SKM-1 treated with dmso at 0.1 percent for 144 hours (cell line): Measurements from ENCODE around the gene CLPX.
"Not testable (repeated sequence)": the region's sequence is repeated elsewhere in the genome, so short reads cannot be mapped to it uniquely, and the experiment has no call there.

Experiments
- DNase-seq: peaks from one replicate; lab custom pipeline; 2025; ENCODE audit not compliant: unreplicated experiment; lab: John Stamatoyannopoulos, UW

The CLPX gene

DNA sequence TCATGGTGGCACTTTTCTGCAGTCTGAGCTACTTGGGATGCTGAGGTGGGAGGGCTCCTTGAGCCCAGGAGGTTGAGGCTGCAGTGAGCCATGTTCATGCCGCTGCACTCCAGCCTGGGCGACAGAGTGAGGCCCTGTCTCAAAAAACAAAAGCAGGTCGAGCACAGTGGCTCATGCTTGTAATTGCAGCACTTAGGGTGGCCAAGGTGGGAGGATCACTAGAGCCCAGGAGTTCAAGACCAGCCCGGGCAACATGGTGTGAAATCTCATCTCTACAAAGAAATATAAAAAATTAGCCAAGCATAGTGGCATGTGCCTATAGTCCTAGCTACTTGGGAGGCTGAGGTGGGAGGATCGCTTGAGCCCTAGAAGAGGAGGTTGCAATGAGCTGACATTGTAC, 80.1 kb downstream of the CLPX start:
- no peak for DNase-seq

DNA sequence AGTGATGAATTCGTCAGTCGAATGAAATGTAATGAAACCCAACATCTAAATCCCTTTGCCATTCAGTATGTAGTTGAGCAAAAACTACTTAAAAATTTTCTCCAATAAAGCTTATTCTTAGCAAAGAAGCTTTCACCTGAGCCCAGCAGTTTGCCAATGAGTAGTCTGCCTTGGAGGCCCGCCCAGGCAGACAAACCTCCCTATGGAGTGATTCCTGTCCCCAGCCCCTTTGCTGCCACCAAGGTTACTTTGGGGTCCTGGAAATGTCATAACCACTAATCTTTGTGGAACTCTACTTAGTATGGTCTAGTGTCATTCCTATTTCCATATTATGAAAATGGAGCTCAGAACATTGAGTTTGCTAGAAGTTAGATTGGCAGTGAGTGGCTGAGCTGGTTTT, 82.2 kb downstream of the CLPX start:
- DNase-seq: no peak

DNA sequence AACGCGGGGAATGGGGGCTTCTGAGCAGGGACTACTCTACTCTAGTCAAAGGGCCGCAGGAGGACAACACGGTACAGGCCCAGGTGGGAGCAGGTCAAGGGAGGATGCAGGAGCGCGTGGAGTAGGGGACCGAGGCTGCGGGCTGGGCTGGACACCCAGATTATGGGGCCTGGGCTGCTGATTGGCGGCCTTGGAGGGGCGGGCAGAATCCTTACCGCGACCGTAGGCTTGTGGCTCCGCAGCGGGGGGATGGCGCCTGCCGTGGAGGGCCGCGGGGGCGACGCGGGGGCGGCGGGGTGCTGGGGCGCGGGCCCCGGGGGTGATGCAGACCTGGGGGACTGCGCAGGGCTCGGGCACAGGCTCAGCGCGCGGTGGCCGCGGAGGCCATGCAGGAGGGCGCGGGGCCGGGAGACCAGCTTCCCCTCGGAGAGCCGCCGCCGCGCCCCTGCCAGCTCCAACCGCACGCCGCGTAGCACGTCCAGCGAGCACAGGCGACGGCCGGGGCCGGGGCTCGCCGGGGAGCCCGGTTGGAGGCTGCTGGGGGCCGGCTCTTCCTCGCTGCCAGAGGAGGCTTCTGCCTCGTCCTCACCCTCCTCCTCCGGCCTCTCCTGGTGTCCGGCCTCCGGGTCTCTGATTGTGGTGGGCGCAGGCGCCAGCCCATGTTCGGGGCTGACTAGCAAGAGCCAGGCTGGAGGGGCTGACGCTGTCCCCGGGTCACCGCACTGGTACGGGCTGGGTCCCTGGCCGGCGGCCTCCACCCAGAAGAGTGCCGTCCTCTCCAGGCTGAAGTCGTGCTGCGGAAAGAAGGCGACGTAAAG, 83.0 kb downstream of the CLPX start:
- DNase-seq: no peak

DNA sequence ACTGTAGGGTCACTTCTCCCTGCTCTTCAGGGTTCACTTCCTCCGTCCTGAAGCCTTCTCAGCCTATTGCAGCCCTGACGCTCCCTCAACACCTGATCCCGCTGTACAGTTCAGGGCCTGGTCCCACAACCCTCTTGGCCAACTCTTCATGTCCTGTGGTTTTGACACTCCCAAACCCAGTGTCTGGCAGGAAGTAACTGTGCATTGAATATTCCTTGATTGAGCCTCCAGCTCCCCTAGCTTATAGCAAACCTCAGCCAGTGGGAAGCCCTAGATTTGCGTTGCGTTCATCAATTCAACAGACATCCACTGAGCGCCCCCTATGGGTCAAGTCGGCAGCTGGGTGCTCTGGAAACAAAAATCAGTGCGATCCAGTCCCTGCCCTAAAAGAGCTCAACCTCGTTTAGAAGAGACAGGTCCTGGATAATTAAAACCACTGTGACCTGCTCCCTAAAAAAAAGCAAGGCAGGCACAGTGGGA, 83.7 kb downstream of the CLPX start:
- DNase-seq: peak; percentile 38

DNA sequence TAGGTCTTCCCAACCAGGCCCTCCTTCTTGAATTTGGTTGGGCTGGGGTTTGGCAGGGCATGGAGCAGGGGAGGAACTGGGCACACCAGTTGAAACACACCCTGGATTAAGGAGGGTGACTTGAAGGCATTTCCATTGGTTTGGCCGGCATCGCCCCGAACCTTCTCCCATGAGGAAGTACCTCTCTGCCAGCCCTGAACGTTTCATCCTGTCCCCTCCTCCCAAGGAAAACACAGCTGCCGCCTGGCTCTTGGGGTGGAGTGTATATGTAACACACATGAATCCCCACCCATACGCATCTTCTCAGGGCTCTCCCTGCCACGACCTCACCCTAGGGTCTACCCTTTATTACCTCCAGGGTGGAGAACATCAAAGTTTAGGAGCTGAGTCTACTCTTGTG, 84.7 kb downstream of the CLPX start:
- DNase-seq: no peak

DNA sequence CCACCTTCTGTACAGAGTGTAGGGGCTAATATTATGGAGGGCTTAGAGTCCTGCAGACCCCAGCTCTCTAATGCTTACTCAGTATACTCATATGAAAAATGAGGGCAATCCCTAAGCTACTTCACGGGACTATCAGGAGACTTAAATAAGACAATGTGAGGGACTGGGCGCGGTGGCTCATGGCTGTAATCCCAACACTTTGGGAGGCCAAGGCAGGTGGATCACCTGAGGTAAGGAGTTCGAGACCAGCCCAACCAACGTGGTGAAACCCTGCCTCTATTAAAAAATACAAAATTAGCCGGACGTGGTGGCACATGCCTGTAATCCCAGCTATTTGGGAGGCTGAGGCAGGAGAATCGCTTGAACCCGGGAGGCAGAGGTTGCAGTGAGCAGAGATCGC, 85.3 kb downstream of the CLPX start:
- DNase-seq: not testable (repeated sequence)

DNA sequence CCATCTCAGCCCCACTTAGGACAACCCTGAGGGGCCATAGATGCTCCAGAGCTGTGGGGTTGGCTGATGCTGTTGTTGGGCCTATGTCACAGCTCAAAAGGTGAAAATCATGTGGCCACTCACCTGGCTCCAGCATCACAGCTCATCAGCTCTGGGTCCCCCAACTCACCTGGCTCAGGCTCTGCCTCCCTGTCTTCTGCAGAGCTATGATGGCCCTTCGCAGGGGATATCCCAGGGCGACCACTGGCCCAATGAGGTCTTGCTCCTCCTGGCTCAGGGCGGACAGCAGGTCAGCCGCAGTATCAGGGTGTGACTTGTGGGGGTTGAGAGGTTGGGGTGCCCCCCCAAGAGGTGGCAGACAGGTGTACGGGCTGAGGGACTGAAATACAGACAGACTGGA, 85.8 kb downstream of the CLPX start:
- DNase-seq: no peak
